ENCODE measurements around the gene PRPF39.

- TF ChIP-seq CTCF (IDR thresholded peaks at IDR 0.05; ENCODE audit: poor library complexity, severe bottlenecking): no peak
- peak; percentile 78 for TF ChIP-seq POLR2AphosphoS5 (IDR thresholded peaks at IDR 0.05)
- no peak for TF ChIP-seq EZH2 (IDR thresholded peaks at IDR 0.05; ENCODE audit: borderline replicate concordance, insufficient read depth, low read length, poor library complexity, severe bottlenecking)
- TF ChIP-seq TAF1 (IDR thresholded peaks at IDR 0.05; ENCODE audit: low read depth): peak; percentile 43
- peak; percentile 34 for TF ChIP-seq RAD21 (conservative IDR thresholded peaks at IDR 0.05)
- no peak for TF ChIP-seq REST (IDR thresholded peaks at IDR 0.05; ENCODE audit: borderline replicate concordance)
Observed at GRCh38 chr14:45135659-45136395, 51.9 kb downstream of the PRPF39 start, which contains the start of gene FANCM.

All from neural cell (in vitro differentiated cells).